WTC11 (cell line): ENCODE data around the gene PPP1R2.

Source experiments
- CTCF ChIP-seq: fragments of 200-600 bp; IDR thresholded peaks from 2 replicates; pipeline ENCODE4 v1.8.0; 2022; ENCODE audit warnings: antibody characterized with exemption
- E2F4 ChIP-seq: sonication (generic); formaldehyde crosslinking; IDR thresholded peaks from 2 replicates; pipeline ENCODE4 v1.8.1; 2022; ENCODE audit warnings: low read depth, mild to moderate bottlenecking, moderate library complexity, missing genetic modification reagents, borderline replicate concordance
- FOXK1 ChIP-seq: sonication (generic); formaldehyde crosslinking; IDR thresholded peaks from 2 replicates; pipeline ENCODE4 v1.8.0; 2022; ENCODE audit warnings: mild to moderate bottlenecking, moderate library complexity, missing genetic modification reagents
- MLX ChIP-seq: sonication (generic); formaldehyde crosslinking; IDR thresholded peaks from 2 replicates; pipeline ENCODE4 v1.8.1; 2023; ENCODE audit warnings: mild to moderate bottlenecking, missing genetic modification reagents, moderate library complexity
- NFE2L1 ChIP-seq: sonication (generic); formaldehyde crosslinking; IDR thresholded peaks from 2 replicates; pipeline ENCODE4 v1.8.1; 2023; ENCODE audit warnings: missing genetic modification reagents

DNA sequence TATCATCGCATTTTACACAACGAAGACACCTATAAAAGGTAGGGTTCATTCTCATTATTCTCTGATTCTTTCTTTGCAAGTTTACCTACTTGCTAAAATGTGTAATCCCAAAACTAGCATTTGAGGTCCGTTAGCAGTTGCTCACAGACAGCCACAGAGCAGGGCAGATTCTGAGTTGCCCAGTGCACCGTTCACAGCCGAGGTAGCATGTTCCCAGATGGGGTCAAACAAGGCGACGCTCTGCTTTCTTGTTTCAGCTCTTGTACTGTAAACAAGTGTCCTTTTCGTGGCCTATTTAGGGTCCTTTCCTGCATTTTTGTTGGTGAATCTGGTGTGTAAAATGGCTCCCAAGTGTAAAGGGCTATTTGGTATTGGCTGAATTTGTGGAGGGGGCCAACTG is 3.1 kb downstream of the PPP1R2 start:
- TF ChIP-seq NFE2L1 (CRISPR knock-in tag) (no peak), E2F4 (no peak), MLX (CRISPR knock-in tag) (no peak), CTCF (no peak), FOXK1 (CRISPR knock-in tag) (no peak)
